GM21447 (cell line): ENCODE results near the gene KIRREL3.

ENCODE experiments used
- ATAC-seq: cut with Tn5 transposase; IDR thresholded peaks from one replicate; pipeline ENCODE4 v1.9.1; 2021; ENCODE audit not compliant: unreplicated experiment

KIRREL3 gene

GRCh38 chr11:126640186-126640585 is 360.4 kb downstream of the KIRREL3 start:
- no peak for ATAC-seq

- ATAC-seq: no peak
These were observed 360.9 kb downstream of the KIRREL3 start for GRCh38 chr11:126639692-126640091.

- no peak for ATAC-seq
These were observed 361.9 kb downstream of the KIRREL3 start for GRCh38 chr11:126638648-126639047.

GRCh38 chr11:126637795-126638175 is 362.8 kb downstream of the KIRREL3 start:
- ATAC-seq: no peak

- ATAC-seq: no peak
These were observed 363.4 kb downstream of the KIRREL3 start for GRCh38 chr11:126636911-126637794.

GRCh38 chr11:126635511-126635910 is 365.1 kb downstream of the KIRREL3 start:
- ATAC-seq: no peak

GRCh38 chr11:126634963-126635362 is 365.6 kb downstream of the KIRREL3 start:
- ATAC-seq: no peak

- no peak for ATAC-seq
These were observed 367.2 kb downstream of the KIRREL3 start for GRCh38 chr11:126633330-126633729.

GRCh38 chr11:126630893-126631798 is 369.4 kb downstream of the KIRREL3 start:
- no peak for ATAC-seq

- ATAC-seq: no peak
These were observed 370.1 kb downstream of the KIRREL3 start for GRCh38 chr11:126630488-126630887.

- ATAC-seq: no peak
These were observed 371.6 kb downstream of the KIRREL3 start for GRCh38 chr11:126628790-126629621.

GRCh38 chr11:126628450-126628789 is 372.1 kb downstream of the KIRREL3 start:
- ATAC-seq: no peak

- no peak for ATAC-seq
These were observed 373.1 kb downstream of the KIRREL3 start for GRCh38 chr11:126627421-126627820.

GRCh38 chr11:126624506-126624905 is 376.1 kb downstream of the KIRREL3 start:
- no peak for ATAC-seq

GRCh38 chr11:126619516-126619915 is 381.1 kb downstream of the KIRREL3 start:
- no peak for ATAC-seq

GRCh38 chr11:126615845-126616244 is 384.7 kb downstream of the KIRREL3 start:
- ATAC-seq: no peak

- ATAC-seq: no peak
These were observed 387.3 kb downstream of the KIRREL3 start for GRCh38 chr11:126613272-126613671.

- ATAC-seq: no peak
These were observed 387.9 kb downstream of the KIRREL3 start for GRCh38 chr11:126612671-126613070.

- ATAC-seq: no peak
These were observed 389.1 kb downstream of the KIRREL3 start for GRCh38 chr11:126611438-126611837.

- ATAC-seq: no peak
These were observed 391.9 kb downstream of the KIRREL3 start for GRCh38 chr11:126608658-126609057.
